NCI-H748 (cell line): ENCODE measurements around the gene TF.
"Not testable (repeated sequence)": the region's sequence is repeated elsewhere in the genome, so short reads cannot be mapped to it uniquely, and the experiment has no call there.

Source experiments
- DNase-seq: peaks from one replicate; lab custom pipeline; 2025; ENCODE audit not compliant: unreplicated experiment; lab: John Stamatoyannopoulos, UW

The TF gene

DNA sequence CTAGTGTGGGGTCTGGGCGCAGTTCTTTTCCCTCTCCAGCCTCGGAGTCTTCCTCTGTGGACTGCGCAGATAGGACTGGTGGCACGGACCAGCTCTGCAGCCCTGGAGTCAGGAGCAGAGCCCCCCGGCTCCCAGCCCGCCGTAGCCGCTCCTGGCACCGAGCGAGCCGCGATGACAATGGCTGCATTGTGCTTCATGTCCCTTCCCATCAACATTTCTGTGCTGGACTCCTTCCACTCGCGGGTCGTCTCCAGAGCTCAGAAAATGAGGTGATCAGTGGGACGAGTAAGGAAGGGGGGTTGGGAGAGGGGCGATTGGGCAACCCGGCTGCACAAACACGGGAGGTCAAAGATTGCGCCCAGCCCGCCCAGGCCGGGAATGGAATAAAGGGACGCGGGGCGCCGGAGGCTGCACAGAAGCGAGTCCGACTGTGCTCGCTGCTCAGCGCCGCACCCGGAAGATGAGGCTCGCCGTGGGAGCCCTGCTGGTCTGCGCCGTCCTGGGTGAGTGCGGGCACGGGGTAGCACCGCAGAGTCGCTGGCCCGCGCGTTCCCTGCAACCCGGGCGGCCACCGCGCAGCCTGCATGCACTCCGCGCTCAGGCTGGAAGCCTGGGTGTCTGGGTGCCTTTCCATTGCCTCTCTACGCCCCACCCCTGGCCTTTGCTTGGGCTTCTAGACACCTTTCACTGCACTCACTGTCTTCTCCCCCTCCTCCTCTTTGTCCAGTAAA is at the start of gene TF:
TSS of gene TF (plus strand) at position 413 of the 731 bp plus-strand sequence. CDS start at position 461, 48 bp downstream.
- peak; percentile 41 for DNase-seq

- DNase-seq, result no peak
Observed at GRCh38 chr3:133697960-133698359, 48.2 kb upstream of the TF start.

DNA sequence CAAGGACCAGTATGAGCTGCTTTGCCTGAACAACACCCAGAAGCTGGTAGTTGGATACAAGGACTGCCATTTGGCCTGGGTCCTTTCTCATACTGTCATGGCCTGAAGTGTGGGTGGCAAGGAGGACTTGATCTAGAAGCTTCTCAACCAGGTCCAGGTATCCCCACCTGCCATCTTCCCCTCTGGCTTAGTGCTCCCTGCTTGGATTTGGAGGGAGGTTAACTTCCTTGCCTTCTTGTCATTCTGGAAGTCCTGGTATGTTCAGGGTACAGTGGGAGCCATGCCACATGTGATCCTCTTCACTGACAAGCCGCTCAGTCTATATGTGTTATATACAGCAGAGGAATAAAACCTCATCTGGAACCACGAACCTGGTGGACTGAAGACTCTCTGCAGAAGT is 46.7 kb upstream of the TF start:
- DNase-seq, result no peak

DNA sequence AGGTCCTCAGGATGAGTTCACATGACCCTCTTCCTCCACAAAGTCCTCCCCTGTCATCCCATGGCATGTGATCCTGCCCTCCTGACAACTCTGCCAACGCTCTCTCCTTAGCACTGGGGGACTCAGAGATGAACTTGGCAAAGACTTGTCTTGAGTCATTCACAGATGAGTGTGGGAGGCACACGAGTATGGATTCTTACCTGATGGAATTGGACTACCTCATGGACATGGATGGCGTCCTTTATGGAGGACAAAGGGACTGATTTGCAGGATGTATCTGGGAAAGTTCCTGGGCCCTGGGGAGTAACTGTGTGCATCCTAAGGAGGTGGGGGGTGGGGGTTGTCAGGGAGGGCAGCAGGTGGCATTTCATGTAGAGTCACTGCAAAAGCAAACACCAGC is 46.3 kb upstream of the TF start:
- no peak for DNase-seq

GRCh38 chr3:133700351-133700750 is 45.8 kb upstream of the TF start:
- DNase-seq, result no peak

DNA sequence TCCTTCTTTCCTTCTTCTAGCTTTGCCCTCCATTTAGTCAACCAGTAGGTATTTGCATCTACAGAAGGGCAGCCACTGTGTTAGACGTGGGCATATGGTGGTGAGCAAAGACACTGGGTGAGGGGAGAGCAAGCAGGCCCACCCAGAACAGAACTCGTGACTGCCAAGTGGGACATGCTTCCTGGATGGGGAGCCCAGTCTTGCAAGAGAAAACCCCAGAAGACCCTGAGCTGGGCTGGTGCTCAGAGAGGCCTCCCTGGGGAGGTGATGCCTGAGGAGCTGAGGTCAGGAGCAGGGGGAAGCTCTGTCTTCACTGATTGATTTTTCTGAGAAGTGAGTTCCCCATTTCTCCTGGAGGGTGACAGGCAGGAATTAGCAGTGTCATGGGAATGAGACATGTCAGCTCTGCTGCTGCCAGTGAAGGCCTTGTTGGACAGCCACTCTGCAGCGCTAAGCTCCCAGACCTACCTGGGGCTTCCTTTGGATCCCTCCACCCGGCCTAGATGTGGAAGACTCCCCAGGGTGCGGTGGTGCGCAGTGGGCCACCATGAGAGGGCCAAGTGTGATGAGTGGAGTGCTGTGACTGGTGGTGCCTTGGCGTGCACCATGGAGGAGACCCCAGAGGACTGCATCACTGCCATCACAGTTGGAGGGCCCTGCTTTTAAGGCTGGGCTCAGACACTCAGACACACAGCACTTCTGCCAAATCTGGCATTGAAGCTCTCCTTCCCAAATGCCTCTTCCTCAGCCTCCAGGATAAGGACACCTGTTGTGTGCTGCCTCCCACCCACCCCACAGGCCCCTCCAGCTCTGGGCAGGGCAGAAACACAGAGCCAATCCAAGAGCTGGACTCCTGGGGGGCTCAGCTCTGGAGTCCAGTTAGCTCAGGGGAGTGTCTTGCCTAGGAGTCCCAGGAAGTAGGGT is 44.5 kb upstream of the TF start:
- no peak for DNase-seq

DNA sequence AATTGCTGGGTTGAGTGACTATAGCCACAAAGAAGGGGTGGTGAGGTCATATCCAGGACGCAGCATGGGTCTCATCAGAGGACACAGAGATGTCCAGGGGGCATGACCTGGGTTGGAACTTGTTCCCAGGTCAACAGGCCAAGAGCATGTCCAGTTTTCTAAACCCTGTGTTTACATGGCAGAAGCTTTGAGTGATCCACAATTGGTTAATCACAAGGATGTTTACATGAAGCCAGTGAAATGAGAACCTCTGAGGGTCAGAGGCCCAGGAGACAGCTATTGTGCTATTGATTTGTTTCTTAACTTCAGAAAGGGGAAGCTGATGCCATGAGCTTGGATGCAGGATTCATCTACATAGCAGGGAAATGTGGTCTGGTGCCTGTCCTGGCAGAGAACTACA is 42.3 kb upstream of the TF start:
- DNase-seq, result no peak

- DNase-seq, result no peak
Observed at GRCh38 chr3:133706033-133706432, 40.2 kb upstream of the TF start.

DNA sequence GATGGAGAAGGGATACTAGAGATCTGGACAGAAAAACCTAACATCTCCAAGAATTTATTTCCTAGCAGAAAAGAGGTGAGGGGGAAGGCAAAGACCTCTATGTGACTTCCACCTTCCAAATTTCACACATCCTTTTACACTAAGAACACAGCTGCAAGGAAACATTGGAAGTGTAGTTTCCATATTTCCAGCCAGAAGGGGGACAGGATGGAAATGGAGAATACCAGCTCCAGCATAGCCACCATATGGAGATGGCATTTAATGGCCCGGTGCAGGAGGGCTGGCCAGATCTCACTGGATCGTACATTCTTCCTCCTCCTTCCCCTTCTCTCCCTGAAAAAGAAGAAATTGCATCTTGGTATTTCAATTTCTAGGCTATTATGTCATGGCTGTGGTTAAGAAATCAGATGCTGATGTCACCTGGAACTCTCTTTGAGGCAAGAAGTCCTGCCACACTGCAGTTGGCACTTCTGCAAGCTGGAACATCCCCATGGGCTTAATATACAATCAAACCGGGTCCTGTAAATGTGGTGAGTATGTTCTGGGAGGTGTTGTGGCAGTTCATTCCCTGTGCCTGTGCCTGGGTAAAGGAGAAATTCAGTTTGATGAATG is 36.9 kb upstream of the TF start:
- no peak for DNase-seq

DNA sequence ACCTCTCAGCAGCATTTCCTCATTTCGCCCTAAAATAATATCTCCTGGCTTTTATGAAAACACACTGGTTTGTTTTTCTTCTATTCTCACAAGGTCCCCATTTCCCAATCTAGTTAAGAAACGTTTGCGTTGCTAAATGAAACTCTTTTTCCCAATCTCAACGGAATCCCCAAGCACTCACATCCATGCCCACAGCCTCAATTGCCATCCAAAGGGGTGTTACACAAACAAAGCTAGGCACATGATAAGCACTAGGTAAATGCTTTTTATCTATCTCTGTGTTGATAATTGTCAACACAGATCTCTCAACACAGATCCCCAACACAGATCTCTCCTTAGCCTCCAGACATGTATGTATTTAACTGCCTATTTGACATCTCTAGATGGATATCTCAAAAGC is 35.2 kb upstream of the TF start:
- no peak for DNase-seq

- DNase-seq, result no peak
Observed at GRCh38 chr3:133712017-133712416, 34.2 kb upstream of the TF start.

GRCh38 chr3:133713347-133713746 is 32.8 kb upstream of the TF start:
- no peak for DNase-seq

GRCh38 chr3:133717424-133717823 is 28.8 kb upstream of the TF start:
- DNase-seq, result peak; percentile 49

DNA sequence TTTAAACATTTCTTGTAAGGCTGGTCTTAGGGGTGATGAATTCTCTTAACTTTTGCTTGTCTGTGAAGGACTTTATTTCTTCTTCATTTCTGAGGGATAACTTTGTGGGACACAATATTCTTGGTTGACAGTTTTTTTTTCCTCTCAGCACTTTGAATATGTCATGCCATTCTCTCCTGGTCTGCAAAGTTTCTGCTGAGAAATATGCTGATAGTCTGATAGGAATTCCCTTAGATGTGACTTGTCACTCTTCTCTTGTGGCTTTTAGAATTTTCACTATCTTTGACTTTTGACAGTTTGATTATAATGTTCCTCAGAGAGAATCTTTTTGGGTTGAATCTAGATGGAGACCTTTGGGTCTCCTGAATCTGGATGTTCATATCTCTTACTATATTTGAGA is 23.3 kb upstream of the TF start:
- no peak for DNase-seq

GRCh38 chr3:133730993-133731392 is 15.2 kb upstream of the TF start:
- DNase-seq, result no peak

DNA sequence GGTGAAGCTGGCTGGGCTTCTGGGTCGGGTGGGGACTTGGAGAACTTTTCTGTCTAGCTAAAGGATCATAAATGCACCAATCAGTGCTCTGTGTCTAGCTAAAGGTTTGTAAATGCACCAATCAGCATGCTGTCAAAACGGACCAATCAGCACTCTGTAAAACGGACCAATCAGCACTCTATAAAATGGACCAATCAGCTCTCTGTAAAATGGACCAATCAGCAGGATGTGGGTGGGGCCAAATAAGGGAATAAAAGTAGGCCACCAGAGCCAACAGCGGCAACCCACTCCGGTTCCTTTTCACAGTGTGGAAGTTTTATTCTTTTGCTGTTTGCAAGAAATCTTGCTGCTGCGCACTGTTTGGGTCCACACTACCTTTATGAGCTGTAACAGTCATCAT is 14.0 kb upstream of the TF start:
- not testable (repeated sequence) for DNase-seq

DNA sequence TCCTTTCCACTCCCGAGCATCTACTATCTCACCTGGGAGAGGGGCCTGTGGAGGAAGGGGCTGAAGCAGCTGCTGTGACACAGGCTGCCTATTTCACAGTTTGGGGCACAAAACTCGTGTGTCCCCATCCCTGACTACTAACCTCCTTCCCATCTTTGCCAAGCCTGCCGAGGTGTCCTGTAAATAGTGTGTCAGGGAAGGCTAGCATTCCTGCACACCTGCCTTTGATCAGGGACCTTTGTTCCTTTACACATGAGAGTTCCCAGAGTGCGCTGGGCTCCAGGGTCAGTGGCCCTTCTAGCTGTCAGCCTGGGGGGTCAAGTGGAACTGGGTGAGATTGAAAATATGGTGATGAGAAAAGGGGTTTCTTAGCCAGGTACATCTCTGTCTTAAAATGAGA is 13.0 kb upstream of the TF start:
- no peak for DNase-seq

GRCh38 chr3:133734305-133734704 is 11.9 kb upstream of the TF start:
- DNase-seq, result no peak

GRCh38 chr3:133742351-133743091 is 3.7 kb upstream of the TF start:
- DNase-seq, result peak; percentile 68

- DNase-seq, result no peak
Observed at GRCh38 chr3:133744241-133744640, 2.0 kb upstream of the TF start.

- no peak for DNase-seq
Observed at GRCh38 chr3:133745108-133745507, 1.1 kb upstream of the TF start.
